NOMO-1 treated with dmso at 0.1 percent for 144 hours (cell line): Measurements from ENCODE around the gene CDH22.

Experiments used
- DNase-seq: peaks from one replicate; lab custom pipeline; 2025; ENCODE audit not compliant: unreplicated experiment; lab: John Stamatoyannopoulos, UW

The CDH22 gene

DNA sequence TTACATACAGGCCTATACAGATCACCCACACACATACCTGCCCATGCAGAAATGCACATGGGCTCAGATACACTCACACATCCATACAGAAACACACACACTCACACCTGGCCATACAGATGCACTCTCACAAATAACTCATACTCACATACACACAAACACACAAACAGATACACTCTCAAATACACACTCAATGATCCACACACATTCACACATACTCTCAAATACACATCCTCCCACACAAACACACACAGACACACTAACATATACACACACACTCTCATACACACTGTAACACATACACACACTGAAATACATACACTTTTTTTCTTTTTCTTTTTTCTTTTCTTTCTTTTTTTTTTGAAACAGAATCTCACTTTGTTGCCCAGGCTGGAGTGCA, 90.7 kb downstream of the CDH22 start:
- no peak for DNase-seq

DNA sequence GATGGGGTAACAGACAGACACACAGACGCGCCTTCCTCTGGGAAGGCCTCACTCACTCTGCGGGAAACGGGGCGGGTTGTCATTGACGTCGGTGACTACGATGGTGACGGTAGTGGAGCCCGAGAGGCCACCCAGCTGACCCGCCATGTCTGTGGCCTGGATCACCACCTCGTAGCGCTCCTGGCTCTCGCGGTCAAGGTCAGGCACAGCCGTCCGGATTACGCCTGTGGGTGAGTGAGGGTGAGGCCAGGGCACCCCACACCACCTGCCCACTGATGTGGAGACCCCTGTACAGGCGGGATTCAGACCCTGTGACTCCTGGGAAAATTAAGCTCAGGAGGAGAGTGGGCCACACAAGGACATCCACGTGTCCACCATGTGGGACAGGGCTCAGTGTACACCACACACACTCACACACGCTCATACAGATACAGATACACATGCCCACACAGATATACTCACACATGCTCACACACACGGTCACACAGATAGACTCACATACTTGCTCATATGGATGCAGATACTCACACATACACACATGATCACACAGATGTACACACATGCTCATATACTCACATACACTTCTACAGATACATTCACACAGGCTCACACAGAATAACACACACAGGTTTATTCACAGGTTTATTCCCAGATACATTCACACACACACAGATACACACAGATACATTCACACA, 91.4 kb downstream of the CDH22 start:
- DNase-seq: no peak

DNA sequence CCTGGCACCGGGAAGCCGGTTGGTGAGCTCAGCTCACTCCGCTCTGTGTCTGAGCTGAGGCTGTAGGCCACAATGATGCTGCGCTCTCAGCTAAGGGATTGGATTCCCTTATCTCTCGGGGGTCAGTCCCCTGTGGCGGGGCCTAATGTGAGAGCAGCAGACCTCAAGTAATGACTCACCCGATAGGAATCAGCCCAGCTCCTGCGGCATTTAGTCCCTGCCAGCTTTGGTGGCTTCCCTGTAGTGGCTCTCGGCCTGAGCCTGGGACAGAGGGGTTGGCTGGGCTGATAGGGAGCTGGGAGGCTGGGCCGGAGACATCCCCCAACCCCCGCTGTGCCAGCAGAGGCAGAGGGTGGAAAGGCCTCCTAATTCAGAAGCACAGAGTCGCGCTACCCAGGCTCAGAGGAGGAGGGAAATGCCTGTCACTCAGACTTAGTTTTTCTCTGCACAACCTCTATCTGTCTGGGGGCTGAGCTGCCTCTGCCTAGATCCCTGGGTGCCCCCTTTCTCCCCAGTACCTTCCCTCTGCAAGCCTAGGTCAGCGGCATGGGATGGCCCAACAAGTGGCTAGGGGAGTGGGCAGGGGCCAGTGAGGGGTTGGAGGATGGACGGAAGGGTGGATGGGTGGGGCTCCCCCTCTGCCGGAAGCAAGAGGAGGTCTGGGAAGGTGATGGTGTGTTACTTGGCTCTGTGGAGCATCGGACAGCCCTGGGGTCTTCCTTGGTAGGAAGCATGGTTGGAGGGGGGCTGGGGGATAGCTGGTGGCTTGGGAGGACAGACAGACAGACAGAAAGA, 92.2 kb downstream of the CDH22 start:
- no peak for DNase-seq

DNA sequence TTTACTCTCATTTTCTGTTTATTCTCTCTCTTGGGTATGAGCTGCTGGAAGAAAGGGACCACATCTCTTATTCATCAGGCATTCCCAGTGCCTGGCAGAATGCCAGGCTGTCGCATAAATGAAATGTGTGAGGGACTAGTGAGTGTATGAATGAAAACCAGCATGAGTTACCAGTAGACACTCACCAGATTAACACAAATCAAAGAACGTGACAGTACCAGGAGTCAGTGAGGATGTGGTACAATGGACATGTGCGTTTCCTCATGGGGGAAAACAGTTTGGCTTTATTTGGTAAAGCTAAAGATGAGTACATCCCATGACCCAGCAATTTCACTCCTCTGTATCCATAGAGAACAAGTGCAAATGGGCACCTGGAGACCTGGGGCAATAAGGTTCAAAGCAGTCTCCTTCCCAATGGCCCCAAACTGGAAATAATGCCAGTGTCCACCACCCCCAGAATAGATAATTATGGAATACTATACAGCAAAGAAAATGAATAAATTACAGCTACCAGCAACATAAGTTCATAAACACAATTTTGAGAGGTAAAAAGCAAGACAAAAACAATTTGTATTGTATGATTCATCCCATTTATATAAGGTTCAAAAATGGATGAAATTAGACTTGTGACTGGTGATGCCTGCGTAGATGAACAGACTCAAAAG, 93.3 kb downstream of the CDH22 start:
- DNase-seq: no peak

DNA sequence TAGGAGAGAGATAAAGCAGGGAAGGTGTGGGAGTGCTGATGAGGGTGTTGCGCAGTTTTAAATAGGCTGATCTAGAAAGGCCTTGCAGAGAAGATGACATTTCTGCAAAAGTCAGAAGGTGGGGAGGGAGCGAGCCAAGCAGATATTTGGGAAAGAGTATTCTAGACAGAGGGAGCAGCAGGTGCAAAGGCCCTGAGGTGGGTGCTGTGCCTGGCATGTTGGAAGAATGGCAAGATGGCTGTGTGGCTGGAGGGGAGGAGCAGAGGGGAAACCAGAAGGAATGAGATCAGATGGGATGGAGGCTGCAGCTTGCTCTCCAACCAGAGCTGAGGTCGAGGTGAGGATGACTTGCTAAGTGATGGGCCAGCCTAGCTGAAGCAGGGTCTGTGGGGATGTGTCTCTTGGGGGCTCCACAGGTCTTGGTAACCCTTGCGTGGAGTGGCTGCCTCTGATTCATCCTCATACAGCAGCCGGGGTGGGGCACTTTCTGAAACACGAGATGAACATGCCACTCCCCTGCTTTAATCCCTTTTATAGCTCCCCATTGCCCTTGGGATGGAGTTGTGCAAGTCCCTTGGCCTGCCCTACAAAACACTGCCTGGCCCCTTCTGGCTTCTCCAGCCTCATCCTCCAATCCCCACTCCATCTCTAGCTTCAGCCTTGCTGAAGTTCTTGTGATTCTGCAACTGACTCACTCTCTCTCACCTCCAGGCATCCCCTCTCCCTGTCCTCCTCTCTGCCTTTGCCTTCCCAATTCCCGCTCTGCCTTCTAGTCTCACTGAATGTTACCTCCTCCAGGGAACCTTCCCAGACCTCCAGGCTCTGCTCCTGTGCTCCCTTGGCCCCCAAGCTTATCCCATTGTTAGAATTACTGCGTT, 94.1 kb downstream of the CDH22 start:
- DNase-seq: no peak

DNA sequence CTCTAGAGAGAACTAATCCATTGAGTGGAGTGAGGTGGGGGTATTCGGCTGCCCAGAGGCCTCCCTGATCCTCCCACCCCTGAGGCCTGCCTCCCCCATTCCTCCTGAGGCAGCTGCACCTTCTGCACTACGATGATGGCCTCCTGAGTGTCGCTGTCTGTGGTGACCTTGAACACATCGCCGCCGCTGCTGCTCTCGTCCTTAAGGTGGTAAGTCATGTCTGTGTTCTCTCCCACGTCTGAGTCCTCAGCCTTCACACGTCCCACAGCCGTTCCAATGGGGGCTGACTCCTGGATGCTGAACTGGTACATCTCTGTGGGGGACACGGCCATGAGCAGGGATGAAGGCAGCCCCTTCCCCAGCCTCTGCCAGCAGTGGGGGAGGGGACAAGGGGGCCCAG, 95.4 kb downstream of the CDH22 start:
- DNase-seq: no peak

DNA sequence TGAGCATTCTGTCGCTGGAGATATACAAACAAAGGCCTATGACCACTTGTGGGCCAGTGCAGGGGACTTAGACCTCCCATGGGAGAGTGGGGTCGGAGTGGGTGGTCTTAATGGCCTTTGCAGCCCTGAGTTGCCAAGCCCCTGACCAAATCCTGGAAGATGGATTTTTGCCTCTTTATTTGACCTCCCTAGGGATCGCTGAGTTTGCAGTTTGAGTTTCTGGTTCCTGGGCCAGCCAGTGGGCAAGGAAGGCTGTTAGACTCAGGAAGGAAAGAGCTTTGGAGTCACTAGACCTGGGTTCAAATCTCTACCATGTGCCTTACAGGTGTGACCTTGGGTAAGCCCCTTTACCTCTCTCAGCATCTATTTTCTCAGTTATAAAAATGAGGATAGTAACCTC, 96.0 kb downstream of the CDH22 start:
- no peak for DNase-seq

DNA sequence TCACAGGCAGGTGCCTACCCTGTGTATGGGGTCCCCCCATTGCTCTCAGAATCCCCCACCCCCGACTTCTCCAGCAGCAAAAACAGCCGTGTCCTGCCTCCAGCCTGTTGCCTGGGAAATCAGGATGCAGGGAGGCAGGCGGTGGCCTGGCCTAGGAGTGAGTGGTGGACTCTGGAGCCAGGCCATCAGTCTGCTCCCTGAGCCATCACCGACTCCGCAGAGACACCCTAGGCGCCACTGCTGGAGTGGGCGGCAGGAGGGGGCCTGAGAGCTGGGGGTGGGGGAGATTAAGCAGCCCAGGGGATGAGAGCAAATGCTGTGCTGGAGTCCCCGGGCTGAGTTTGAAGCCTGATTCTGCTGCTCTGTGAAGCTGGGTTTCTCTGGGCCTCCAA, 97.0 kb downstream of the CDH22 start:
- DNase-seq: no peak

DNA sequence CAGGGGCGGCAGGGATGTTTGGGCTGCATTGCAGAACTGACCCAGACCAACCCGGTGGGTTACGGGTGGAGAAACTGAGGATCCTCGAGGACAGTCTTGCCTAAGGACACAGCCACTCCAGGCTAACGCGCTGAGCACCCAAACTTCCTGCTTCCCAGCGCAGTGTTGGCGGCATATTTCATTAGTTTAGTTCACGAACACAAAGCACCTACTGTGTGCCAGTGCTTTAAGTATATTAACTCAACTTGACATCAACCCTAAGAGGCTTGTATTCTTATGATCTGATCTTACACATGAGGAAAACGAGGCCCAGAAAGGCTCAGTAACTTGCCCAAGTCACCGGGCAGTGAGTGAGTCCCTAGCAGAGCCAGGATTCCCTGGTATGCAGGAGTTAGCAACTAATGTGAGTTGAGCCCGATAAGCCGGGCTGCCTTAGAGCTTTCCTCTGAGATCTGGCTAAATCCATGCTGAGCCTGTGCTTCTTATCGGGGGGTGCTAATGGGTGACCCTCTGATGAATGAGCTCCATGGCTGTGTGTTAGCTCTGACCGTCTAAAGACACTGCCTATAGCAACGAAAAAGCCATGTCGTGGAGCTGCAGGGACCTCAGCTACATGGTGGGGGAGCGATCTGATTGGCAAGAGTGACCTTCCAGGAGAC, 97.5 kb downstream of the CDH22 start:
- no peak for DNase-seq

DNA sequence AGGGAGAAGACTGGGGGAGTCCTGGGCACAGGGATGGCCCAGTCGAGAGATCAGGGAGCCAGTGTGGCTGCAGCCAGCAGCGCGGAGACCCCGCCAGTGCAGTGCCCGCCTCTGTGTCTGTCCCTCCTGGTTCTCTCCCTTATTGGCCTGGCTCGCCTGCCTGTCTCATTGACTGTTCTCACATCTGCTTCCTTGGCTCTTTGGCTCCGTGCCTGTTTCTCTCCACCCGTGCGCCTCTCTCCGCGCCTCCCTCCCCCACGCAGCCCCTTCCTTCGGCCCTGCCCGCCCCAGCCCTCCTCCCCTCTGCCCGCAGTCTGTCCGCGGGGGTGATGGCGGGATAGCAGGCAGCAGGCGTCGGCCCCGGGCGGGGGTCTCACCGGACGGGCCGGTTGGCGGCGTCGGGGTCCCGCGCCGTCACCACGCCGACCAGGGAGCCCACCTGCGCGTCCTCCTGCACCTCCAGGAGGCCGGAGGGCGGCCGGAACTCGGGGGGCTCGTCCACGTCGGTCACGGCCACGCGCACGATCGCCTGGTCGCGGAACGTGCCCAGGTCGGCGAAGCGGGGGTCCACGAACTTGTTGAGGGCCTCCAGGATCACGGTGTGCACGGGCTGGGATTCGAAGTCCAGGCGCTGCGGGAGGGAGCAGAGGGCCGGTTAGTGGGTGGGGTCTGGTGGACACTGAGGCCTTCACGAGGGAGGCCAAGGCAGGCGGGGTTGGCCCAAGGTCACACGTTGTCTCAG, 98.2 kb downstream of the CDH22 start:
- DNase-seq: no peak

DNA sequence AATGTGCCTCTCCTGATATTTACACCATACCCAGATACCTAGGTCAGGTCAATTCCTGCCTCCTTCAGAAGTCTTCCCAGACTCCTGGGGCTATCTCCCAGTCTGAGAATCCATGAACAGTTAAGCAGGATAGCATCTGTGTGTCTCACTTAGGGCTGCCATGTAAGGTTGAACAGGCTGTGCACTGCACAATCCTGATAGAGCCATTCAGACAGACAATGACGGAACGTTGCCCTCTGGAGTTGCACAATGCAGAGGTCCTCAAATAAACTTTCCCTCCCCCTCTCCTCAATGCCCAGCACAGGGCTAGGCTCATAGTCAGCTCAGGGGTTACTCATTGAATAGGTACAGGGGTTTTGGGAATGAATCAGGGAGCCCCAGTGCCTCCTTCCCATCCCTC, 100.5 kb downstream of the CDH22 start:
- no peak for DNase-seq

DNA sequence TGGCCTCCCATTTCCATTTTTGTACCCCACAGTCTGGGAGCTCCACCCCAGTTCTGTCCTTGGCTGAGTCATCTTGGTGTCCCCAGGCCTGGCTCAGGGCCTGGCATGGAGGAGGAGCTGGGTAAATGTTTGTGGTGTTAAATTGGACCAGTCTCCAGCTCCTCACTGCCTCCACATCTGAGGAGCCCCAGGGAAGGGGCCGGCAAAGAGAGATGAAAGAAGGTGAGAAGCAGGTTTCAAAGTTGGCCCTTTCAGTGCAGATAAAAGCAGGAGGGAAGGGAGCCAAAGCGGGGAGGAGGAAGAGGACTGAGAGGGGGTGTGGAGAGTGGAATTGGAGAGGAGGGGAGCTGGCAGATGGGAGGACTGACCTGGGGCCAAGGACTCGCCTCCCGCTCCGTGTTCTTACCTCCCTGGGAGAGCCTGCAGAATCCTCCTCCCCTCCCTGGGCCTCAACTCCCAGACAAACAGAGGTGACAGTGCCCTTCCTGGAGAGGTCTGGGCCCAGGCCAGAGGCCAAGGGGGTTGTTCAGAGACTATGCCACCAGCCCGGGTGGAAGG, 101.2 kb downstream of the CDH22 start:
- no peak for DNase-seq

DNA sequence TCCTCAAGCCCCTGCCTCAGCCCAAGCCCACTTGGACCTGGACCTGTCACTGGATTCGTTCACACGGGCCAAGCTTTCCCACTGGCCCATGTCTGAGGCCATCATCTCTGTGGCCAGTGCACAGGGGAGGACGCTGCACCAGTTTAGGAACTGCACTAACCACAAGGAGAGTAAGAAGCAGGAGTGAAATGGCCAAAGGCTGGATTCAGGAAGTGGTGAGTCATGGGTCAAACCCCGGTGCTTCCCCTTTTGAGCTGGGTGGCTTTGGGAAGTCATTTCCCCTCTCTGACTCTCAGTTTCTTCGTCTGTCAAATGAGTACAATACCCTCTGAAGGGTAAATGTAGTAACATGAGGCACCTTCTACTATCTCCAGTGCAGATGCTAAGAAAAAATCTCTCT, 102.3 kb downstream of the CDH22 start:
- peak; percentile 82 for DNase-seq

DNA sequence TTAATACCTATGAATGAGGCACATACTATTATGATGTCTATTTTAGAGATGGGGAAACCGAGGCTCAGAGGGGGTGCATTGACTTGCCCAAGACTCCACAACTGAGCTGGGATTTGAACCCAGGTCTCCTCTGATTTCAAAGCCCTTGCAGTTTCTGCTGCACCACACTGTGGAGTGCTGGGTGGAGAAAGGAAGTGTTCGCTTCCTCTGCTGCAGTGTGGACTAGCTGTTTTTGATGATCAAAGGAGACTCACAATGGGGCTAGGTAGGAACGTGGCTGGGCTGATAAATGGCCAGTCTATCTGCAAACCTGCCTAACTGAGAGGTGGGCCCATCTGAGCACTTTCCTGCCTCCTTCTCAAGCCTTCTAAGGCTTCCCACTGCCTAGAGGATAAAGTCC, 102.9 kb downstream of the CDH22 start:
- DNase-seq: no peak

DNA sequence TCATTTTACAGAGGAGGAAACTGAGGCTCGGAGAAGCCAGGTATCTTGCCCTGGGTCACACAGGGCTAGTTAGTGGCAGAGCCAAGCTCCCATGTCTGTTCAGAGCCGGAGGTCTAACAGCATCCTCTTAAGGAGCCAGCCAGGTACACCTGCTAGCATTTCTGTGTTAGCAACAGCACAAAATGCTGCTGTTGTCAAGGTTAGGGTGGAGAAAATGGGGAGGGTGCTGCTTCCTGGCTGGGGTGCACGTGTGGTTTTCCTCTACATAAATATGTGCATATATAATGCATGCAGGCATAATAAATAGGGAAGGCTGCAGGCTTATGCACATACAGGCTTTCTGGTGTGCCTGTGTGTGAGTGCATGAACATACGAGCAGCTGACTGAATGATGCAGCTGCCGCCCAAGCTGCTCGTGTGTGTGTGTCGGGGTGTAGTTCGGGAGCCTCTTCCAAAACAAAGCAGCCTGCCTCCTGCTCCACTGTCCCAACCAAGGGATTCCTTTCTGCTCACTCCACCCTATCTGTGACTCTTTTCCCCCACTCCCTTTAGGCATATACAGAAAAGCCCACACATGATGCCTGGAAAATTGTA, 103.6 kb downstream of the CDH22 start:
- no peak for DNase-seq

DNA sequence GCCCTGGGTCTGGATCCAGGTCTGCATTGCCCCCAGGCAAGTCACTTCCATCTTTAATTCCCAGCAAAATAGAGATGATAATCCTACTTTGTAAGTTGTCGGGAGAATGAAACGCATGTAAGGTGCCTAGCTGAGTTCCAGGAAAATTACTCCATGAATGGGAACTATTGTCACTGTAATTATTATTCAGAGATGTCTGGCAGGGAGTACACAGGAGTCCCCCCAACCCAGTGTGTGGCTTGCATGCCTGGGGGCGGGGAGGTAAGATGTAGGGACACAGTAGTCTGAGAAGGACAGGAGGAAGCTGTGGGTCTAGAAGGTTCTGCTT, 104.8 kb downstream of the CDH22 start:
- DNase-seq: no peak

DNA sequence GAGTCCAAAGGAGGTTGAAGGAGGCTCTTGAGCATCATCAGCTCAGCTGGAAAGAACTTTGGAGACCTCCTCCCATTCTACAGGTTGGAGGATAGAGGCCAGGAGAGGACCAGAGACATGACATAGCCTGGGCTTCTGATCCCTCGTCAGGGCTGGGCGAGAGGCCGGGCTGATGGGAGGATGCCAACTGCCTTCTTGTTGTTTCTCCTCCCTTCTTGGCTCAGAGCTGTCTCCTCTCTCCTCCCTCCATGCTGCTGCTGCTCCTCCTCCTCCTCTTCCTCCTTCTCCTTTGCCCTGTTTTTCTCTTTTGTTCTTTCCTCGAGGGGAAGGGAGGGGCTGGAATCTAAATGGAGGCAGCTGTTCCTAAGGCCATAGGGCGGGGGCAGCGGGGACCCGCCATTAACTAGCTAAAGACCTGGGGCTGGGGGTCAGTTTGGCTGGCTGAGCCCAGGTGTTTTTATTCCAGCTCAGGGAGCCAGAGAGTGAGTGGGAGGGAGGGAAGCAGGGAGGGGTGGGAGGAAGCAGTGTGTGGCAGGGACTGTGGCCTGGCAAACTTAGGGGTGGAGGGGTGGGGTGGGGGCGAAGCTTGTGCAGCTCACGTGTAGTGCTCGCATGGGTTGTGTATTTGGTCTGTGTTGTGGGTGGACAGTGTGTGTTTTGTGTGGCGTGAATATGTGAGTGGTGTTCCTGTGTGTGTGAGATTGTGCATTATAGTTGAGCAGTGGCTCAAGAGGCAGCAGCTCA, 105.4 kb downstream of the CDH22 start:
- DNase-seq: no peak

DNA sequence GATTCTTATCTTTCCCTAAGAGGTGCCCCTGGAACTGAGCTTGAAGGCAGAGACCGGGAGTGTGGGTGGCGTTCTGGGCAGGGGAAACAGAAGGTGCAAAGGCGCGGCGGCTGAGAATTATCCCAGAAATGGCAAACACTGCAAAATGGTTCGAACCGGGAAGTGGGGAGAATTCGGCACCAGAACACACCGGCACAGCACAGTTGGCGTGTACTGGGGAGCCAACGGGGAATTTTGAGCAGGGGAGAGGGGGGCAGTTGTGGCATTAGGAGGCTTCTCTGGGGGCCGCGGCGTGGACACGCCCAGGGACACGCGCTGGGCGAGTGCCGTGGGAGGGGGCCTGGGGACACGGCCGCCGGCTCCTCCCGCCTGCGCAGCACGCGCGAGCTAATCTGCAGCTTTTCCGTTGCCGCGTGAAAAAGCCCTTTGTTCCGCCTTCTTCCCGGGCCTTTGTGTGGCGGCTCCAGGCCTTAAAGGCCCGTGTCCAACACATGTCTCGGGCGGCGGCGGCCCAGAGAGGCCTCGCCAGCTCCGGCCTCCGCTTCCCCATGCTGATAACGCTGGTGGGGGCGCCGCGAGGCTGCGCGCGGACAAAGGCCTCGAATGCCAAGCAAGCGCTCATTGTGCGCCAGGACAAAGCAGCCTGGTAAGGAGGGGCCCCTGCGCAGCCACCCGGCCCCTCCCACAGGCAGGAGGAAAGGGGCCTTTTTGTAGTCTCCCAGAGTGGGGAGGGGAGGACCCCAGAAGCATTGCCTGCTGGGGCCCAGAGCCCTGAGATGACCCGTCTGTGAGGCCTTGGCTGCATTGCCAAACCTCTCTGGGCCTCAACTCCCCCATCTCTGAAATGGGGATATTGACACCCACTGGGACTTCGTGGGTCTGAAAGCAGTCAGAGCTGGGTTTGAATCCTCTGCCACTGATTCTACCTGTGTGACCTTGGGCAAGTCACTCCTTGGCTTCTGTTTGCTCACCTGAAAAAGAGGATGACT, 107.4 kb downstream of the CDH22 start:
- no peak for DNase-seq
